Stimulated activated CD4-positive, alpha-beta T cell treated with anti-CD3 and anti-CD28 coated beads, TNF-alpha, amount 100 ng/mL, for 4 hours (primary cell): ENCODE results near the gene HECTD4.
"Not testable (repeated sequence)": the region's sequence is repeated elsewhere in the genome, so short reads cannot be mapped to it uniquely, and the experiment has no call there.

ENCODE experiments used
- DNase-seq, 3 experiments: peaks; one replicate each; pipeline ENCODE4 v3.0.0-alpha.2; 2020; ENCODE audit warnings: low read depth in 3 of 3

HECTD4 gene

GRCh38 chr12:112353393-112353792, 28.8 kb downstream of the HECTD4 start:
- DNase-seq: no peak

DNA sequence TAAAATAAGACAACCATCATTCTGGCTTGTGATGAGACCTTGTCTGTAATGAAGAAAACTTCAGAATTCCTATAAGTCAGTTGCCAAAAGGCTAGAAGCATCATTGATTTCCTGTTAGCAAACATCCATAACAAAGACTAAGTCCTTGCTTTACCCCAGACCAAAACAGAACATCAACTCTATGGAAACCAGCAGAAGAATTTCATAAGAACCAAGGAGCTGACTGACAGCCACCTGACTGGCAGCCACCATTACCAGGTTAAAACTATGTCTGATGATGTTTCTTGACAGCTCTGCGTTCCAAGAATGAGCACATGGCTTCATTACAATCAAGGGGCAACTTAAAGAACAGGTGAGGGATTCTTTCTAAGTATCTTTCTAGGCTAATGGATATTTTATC, 29.3 kb downstream of the HECTD4 start:
- DNase-seq: no peak

- DNase-seq: no peak
These were observed 31.3 kb downstream of the HECTD4 start for GRCh38 chr12:112350593-112351592.

- no peak for DNase-seq
These were observed 32.8 kb downstream of the HECTD4 start for GRCh38 chr12:112349431-112349830.

DNA sequence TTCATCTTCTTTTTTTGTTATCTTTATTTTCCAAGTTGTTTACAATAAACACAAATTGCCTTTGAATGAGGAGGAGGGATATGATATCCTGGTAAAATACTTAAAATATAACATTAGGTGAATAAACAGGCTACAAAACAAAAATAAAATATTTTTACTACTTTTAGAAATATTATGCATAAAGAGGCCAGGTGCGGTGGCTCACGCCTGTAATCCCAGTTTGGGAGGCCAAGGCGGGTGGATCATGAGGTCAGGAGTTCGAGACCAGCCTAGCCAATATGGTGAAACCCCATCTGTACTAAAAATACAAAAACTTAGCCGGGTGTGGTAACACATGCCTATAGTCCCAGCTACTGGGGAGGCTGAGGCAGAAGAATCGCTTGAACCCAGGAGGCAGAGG, 33.3 kb downstream of the HECTD4 start:
- not testable (repeated sequence) for DNase-seq

- no peak for DNase-seq
These were observed 34.6 kb downstream of the HECTD4 start for GRCh38 chr12:112347581-112347982.

- no peak for DNase-seq
These were observed 36.0 kb downstream of the HECTD4 start for GRCh38 chr12:112346194-112346593.

DNA sequence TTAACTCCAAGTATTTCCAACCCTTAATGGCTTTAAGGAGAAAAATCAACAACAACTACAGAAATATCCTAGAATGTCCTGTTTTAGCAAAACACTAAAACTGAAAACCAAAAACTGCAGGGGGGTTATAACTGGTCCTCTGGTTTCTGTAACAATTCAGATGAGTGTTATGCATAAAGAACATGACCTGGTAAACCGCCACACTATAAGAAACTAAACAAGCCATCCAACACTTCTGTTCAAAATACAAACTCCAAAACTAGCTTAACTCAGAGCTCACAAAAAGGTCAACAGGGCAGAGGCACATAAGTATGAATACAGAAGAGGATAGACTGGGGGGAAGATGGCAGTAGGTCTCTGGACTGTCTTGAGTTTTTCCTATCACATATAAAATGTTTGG, 38.0 kb downstream of the HECTD4 start:
- no peak for DNase-seq

GRCh38 chr12:112342587-112342986, 39.6 kb downstream of the HECTD4 start:
- no peak for DNase-seq

GRCh38 chr12:112341046-112341825, 41.0 kb downstream of the HECTD4 start:
- DNase-seq: no peak

DNA sequence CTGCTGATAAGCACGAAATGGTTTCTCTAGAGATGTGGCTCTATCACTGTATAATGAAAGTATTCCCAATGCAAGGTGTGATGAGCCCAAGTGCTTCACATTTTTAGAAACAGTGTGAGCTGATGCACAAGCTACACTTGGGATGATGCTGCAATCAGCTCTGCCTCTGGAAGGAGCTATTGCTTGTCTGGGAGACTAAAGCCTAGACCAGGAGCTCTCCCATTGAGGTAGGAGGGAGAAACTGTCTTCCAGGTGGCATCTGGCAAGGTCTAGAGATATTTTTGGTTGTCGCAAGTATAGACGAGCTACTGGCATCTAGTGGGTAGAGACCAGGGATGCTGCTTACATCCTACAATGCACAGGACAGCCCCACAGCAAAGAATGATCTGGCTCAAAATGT, 42.0 kb downstream of the HECTD4 start:
- DNase-seq: no peak

DNA sequence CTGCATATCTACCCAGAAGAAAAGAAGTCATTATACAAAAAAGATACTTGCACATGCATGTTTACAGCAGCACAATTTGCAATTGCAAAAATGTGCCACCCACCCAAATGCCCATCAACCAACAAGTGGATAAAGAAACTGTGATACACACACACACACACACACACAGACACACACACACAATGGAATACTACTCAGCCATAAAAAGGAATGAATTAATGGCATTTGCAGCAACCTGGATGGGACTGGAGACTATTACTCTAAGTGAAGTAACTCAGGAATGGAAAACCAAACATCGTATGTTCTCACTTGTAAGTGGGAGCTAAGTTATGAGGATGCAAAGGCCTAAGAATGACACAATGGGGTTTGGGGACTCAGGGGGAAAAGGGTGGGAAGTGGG, 47.2 kb downstream of the HECTD4 start:
- not testable (repeated sequence) for DNase-seq

DNA sequence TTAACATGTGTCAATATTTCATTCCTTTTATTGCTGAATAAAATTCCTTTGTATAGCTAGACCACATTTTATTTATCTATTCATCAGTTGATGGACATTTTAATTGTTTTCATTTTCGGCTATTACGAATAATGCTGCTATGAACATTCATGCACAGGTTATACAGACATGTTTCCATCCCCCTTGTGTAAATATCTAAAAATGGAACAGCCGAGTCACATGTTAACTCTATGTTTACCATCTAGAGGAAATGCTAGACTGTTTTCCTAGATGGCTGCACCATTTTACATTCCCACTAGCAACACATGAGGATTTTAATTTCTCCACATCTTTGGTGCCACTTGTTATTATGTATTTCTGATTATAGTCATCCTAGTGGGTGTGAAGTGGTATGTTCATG, 49.2 kb downstream of the HECTD4 start:
- no peak for DNase-seq

GRCh38 chr12:112331886-112332285, 50.3 kb downstream of the HECTD4 start:
- no peak for DNase-seq

DNA sequence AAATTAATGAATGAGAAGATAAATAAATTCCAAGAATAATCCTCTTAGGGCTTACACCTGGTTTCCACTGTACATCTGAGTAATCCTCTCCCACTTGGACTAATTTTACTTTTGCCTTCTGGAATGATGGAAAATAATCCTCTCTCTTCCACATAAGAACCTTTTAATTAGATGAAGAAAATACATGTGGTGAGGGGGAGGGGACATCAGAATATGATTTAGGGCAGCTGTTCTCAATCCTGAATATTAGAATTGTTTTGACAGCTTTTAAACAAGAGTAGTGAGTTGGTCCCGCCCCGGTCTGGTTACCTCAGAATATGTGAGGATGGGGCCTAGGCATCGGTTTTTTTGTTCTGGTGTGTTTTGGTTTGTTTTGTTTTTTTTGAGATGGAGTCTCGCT, 51.5 kb downstream of the HECTD4 start:
- no peak for DNase-seq

DNA sequence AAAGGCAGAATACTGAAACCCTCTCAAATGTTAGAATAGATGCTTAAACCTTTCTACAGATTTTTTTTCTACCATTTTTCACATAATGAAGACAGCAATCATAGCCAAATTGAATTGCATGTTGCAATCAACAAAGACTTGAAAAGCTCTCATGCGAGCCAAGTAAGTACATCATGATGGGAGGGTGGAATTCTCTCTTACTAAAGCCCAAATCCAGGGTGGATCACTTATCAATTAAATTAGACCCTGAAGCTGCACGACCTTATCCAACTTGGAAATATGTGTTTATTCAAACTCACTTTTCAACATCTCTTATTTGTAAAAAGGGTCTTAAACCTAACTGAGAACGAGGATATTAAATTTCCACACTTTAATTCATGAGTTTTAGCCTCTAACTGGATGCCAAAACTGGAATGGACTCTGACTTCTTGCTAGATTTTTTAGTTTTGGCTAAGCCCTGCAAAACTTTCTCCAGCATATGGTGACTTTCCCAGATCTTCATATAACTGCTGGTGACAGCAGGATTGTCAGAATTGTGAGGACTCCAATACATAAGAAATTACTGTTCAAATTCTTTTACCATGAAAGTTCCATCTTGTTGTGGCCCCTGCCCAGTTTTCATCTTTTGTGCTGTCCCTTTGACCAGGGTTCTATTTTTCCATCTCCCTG, 53.6 kb downstream of the HECTD4 start:
- no peak for DNase-seq

GRCh38 chr12:112327209-112327938, 54.9 kb downstream of the HECTD4 start:
- DNase-seq: no peak

GRCh38 chr12:112325622-112326207, 56.5 kb downstream of the HECTD4 start:
- no peak for DNase-seq

DNA sequence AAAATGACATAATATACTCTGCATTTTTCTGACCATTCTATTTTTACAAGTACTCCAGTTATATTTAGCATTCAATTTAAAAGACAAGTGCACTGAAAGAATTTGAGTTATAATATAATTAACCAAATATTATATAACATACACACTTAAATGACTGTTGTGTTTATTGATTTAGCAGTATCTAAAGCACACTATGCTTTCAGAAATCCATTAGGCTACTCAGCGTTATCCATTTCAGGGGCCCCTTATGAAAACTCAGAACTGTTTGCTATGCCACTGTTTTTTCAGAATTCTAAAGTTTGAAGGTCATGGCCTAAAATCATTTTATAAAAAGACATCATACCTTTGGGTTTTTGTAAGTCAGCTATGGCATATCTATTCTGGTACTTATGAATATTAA, 57.1 kb downstream of the HECTD4 start:
- DNase-seq: no peak

DNA sequence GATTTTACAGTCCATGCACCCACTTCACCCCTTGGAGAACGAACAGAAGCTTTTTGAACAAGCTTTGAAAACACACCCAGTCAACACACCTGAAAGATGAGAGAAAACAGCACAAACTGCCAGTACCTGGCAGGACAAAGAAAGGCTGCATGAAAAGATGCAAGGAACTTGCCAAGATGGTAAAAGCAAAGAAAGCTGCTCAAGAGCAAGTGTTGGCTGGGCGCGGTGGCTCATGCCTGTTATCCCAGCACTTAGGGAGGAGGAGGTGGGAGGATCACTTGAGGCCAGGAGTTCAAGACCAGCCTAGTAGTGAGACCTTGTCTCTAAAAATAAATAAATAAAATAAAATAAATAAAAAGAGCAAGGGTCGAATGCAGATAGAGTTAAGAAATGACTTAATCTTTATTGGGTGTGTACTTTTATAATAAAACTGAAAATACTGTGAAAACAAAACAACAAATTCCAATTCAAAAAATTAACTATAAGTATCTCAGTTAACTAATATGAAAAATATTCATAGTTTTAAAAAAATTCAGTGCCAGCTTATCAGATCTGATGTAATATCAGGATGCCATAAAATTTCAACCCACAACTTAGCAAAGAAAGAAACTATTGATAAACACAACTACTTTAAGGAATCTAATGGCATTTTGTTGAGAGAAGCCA, 59.2 kb downstream of the HECTD4 start:
- DNase-seq: no peak

GRCh38 chr12:112322441-112322840, 59.8 kb downstream of the HECTD4 start:
- DNase-seq: no peak
